Measurements from ENCODE around the gene ZIC1. TPM values are rescaled to one million over a fixed set of nuclear protein-coding genes. Genes with fewer than 3 reads are reported as not detected.

The ZIC1 gene
- total RNA-seq, 1 donor: not detected

DNA sequence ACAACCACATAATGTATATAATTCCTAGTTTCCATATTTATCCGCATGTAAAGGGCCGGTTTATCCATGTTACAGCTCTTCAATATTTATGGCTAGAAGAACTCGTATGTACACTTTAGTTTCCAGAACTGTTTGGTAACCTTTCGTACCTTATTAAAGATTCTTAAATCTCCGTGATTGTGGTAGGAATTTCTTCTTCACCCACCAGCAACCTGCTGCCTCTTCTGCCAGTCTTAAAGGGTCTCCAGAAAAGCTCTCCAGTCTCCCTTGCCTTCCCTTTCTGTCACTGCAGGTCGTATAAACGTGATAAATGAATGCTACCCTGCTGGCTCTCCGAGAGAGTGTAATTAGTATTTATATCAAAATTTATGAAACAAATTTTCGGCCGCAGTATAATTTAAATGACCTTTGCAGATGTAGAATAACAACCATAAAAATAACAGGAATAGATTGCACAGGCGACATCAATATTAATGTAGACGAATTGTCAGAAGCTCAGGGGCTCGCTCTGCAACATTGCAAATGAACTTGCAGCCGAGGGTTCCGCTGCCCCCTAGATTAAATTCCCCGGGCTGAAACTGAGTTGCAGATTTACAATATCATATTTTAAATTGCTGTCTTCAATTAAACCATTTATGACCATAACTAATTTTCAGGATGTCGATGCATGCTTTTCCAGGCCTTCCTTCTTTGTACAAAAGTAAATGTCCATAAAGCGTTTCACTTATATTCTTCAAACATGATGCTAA lies 5.4 kb downstream of the ZIC1 start:
- DNase-seq (ENCODE audit: low read depth): no peak
- no peak overlapping the region for H3K4me3 ChIP-seq (ENCODE audit: low read depth, low read length)
- TF ChIP-seq, protein P1, sequence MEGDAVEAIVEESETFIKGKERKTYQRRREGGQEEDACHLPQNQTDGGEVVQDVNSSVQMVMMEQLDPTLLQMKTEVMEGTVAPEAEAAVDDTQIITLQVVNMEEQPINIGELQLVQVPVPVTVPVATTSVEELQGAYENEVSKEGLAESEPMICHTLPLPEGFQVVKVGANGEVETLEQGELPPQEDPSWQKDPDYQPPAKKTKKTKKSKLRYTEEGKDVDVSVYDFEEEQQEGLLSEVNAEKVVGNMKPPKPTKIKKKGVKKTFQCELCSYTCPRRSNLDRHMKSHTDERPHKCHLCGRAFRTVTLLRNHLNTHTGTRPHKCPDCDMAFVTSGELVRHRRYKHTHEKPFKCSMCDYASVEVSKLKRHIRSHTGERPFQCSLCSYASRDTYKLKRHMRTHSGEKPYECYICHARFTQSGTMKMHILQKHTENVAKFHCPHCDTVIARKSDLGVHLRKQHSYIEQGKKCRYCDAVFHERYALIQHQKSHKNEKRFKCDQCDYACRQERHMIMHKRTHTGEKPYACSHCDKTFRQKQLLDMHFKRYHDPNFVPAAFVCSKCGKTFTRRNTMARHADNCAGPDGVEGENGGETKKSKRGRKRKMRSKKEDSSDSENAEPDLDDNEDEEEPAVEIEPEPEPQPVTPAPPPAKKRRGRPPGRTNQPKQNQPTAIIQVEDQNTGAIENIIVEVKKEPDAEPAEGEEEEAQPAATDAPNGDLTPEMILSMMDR (IDR thresholded peaks at IDR 0.05; ENCODE audit: insufficient read depth, low read depth, low read length): no peak

DNA sequence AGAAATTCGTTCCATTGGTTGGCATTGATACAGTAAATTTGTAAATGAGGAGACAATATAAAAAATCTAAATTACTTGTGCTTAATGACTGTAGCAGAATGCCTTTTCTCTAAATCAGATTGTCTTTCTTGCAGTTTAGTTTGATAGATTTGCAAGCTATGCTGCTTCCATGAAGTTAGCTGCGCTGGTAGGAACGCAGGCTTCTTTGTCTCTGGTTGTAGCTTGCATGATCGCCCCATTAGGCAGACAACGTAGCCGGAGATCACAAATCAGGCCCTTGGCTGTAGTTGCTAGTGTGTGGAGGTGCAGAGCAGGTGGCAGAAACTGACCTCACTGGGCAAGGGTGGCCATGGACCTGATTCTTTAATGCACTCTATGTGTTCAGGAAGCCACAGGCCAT lies 6.1 kb downstream of the ZIC1 start:
- no peak overlapping the region for H3K4me3 ChIP-seq (ENCODE audit: low read depth, low read length)
- TF ChIP-seq, protein P1 (IDR thresholded peaks at IDR 0.05; ENCODE audit: insufficient read depth, low read depth, low read length): no peak
- no peak for DNase-seq (ENCODE audit: low read depth)

DNA sequence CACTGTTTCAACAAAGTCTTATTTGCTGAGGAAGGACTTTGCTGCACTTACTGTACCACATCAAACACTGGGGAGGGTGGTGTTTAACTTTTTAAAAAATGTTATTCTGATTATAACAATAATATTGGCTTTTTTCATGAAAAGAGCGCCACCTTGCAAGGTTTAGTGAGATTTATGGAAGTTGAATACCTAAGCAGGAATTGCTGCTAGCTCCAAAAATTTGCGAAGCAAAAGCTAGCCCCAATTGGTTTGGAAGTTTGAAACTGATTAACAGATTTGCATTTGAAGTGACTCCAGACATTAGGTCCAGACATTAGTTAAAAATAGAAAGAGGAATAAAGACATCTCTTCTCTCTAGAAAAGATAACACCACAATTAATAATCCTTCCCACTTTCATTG lies 6.7 kb downstream of the ZIC1 start:
- no peak overlapping the region for H3K4me3 ChIP-seq (ENCODE audit: low read depth, low read length)
- TF ChIP-seq, protein P1 (IDR thresholded peaks at IDR 0.05; ENCODE audit: insufficient read depth, low read depth, low read length): no peak
- DNase-seq (ENCODE audit: low read depth): no peak

DNA sequence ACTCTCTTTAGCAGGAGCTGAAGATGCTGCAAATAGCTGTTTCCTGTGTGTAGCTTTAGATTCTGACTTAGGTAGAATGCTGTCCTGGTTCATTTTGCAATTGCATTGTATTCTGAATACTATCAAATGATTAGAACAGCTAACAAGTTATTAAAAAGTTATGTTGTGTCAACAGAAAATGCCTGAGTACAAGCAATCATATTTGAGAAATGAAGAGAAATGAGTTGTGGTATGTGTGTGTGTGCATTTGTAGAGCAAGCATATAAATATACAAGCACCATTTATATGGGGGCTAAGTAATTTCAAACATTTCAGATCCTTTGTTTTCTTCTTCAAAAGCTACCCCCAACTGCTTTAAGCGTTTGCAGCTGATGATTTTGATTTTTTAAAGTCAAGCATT lies 7.8 kb downstream of the ZIC1 start:
- H3K4me3 ChIP-seq (ENCODE audit: low read depth, low read length): no peak overlapping the region
- TF ChIP-seq, protein P1 (IDR thresholded peaks at IDR 0.05; ENCODE audit: insufficient read depth, low read depth, low read length): no peak
- no peak for DNase-seq (ENCODE audit: low read depth)

DNA sequence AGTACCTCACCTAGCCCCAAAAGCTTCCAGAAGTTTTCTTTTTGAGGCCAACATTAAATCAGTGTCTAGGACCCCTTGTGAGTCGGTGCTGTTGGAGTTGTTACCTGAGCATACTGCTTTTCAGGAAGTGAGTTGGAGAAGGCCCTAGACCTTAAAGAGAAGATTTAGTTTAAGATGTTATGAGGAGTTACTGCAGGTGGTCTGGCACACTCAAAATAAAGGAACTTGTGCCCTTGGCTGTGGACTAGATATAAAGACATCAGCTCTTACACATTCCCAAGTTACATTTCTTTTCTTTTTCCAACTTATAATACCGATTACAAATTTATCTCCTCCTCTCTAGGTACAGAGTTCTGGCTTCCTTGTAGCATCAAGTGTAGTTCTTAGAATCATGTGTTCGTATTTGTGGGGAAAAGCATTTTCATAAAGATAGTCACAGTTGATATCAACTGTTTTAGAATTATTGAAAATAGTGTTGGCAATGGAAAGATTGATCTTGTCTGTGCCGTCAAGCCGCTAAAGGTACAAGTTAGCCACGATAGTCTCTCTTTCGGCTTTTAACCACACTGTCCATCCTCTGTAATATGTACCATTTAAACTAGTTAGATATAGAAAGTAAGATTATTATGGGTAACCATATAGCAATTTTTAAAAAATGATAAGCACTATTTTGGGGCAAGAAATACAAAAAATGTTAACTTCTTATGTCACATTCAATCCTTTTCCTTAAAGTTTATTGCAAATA lies 8.6 kb downstream of the ZIC1 start:
- DNase-seq (ENCODE audit: low read depth): no peak
- TF ChIP-seq, protein P1 (IDR thresholded peaks at IDR 0.05; ENCODE audit: insufficient read depth, low read depth, low read length): no peak
- H3K4me3 ChIP-seq (ENCODE audit: low read depth, low read length): no peak overlapping the region

DNA sequence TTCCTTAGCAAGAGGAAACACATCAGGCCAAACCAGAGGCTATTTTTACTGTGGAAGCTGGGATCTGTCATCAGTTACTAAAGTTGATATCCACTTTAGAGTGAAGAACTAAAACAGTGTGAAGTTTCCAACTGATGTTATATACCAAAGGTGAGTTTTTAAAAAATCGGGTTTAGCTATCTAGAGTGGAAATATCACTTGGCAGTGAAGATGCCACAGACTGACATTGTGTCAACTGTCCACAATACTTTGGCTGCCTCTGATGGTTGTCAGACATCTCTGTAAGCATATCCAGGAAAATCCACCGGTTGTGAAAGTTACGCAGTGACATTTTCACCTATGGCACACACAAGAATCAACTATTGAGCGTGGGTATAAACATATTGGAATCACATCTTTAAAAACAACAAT lies 9.2 kb downstream of the ZIC1 start:
- DNase-seq (ENCODE audit: low read depth): no peak
- H3K4me3 ChIP-seq (ENCODE audit: low read depth, low read length): no peak overlapping the region
- TF ChIP-seq, protein P1 (IDR thresholded peaks at IDR 0.05; ENCODE audit: insufficient read depth, low read depth, low read length): no peak
